ENCODE measurements around the gene MAD2L1BP. TPM values are rescaled to one million over a fixed set of nuclear protein-coding genes. Genes with fewer than 3 reads are reported as not detected.

MAD2L1BP gene
- total and polyA plus RNA-seq, 2 of the 13 experiments (the other 11 are each of a cell fraction or from before 2014, with no cell fraction given) = 54.2 to 55.5 TPM

- TF ChIP-seq ZNF552 (CRISPR knock-in tag; IDR thresholded peaks at IDR 0.05; ENCODE audit: borderline replicate concordance) (peak; percentile 50; the same call in 1 of the 2 replicates), YY1 (IDR thresholded peaks at IDR 0.05; ENCODE audit: insufficient read depth, insufficient replicate concordance, low read depth, low read length) (peak; percentile 94), SMC3 (IDR thresholded peaks at IDR 0.05; ENCODE audit: low read length) (no peak), CBX5 (CRISPR knock-in tag; IDR thresholded peaks at IDR 0.05; ENCODE audit: borderline replicate concordance) (peak; percentile 16), RCOR2 (CRISPR knock-in tag; IDR thresholded peaks at IDR 0.05) (peak; percentile 70), NR2F1 (CRISPR knock-in tag; IDR thresholded peaks at IDR 0.05) (0 out of 4 replicates have a peak, but pooled peaks have one; percentile 16 to 25), ZFP37 (CRISPR knock-in tag; IDR thresholded peaks at IDR 0.05; ENCODE audit: borderline replicate concordance) (0 out of 2 replicates have a peak, but pooled peaks have one; percentile 48), CHCHD3 (CRISPR knock-in tag; IDR thresholded peaks at IDR 0.05) (no peak), FOXC1 (CRISPR knock-in tag; IDR thresholded peaks at IDR 0.05; ENCODE audit: borderline replicate concordance) (peak; percentile 88; the same call in 1 of the 2 replicates), GMEB1 (CRISPR knock-in tag; IDR thresholded peaks at IDR 0.05; ENCODE audit: borderline replicate concordance) (peak; percentile 76; the same call in 1 of the 2 replicates), PCBP2 (optimal IDR thresholded peaks at IDR 0.05; ENCODE audit: low read depth, low read length, poor library complexity, severe bottlenecking) (no peak), SMYD3 (CRISPR knock-in tag; IDR thresholded peaks at IDR 0.05) (0 out of 2 replicates have a peak, but pooled peaks have one; percentile 41), ZNF160 (CRISPR knock-in tag; IDR thresholded peaks at IDR 0.05) (peak; percentile 69), MED1 (CRISPR knock-in tag; IDR thresholded peaks at IDR 0.05) (peak; percentile 80), ZNF878 (CRISPR knock-in tag; IDR thresholded peaks at IDR 0.05) (peak; percentile 87; the same call in 1 of the 2 replicates), ZNF792 (CRISPR knock-in tag; IDR thresholded peaks at IDR 0.05) (peak; percentile 96), EHMT2 (IDR thresholded peaks at IDR 0.05; ENCODE audit: borderline replicate concordance, low read depth, low read length) (peak; percentile 62; the same call in 1 of the 2 replicates), NR2C2 (CRISPR knock-in tag; IDR thresholded peaks at IDR 0.05; ENCODE audit: borderline replicate concordance) (peak; percentile 83), MZF1 (CRISPR knock-in tag; IDR thresholded peaks at IDR 0.05; ENCODE audit: borderline replicate concordance) (no peak), KLF9 (CRISPR knock-in tag; IDR thresholded peaks at IDR 0.05; ENCODE audit: low read depth) (no peak; the same call in 1 of the 2 replicates), FOXK1 (CRISPR knock-in tag; IDR thresholded peaks at IDR 0.05; ENCODE audit: borderline replicate concordance, low read depth) (peak; percentile 91), ZNF468 (CRISPR knock-in tag; IDR thresholded peaks at IDR 0.05) (no peak), TEAD2 (CRISPR knock-in tag; IDR thresholded peaks at IDR 0.05) (no peak)
- TF ChIP-seq, protein P1, sequence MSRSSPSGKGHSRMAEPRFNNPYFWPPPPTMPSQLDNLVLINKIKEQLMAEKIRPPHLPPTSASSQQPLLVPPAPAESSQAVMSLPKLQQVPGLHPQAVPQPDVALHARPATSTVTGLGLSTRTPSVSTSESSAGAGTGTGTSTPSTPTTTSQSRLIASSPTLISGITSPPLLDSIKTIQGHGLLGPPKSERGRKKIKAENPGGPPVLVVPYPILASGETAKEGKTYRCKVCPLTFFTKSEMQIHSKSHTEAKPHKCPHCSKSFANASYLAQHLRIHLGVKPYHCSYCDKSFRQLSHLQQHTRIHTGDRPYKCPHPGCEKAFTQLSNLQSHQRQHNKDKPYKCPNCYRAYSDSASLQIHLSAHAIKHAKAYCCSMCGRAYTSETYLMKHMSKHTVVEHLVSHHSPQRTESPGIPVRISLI (CRISPR knock-in tag; IDR thresholded peaks at IDR 0.05; ENCODE audit: borderline replicate concordance) = peak; percentile 53; the same call in 1 of the 2 replicates
- TF ChIP-seq, protein P2, sequence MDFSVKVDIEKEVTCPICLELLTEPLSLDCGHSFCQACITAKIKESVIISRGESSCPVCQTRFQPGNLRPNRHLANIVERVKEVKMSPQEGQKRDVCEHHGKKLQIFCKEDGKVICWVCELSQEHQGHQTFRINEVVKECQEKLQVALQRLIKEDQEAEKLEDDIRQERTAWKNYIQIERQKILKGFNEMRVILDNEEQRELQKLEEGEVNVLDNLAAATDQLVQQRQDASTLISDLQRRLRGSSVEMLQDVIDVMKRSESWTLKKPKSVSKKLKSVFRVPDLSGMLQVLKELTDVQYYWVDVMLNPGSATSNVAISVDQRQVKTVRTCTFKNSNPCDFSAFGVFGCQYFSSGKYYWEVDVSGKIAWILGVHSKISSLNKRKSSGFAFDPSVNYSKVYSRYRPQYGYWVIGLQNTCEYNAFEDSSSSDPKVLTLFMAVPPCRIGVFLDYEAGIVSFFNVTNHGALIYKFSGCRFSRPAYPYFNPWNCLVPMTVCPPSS (IDR thresholded peaks at IDR 0.05) = no peak
Observed at GRCh38 chr6:43635387-43636307, at the start of gene MAD2L1BP (continued).
